ENCODE measurements around the gene RBM4. TPM values are rescaled to one million over a fixed set of nuclear protein-coding genes. Genes with fewer than 3 reads are reported as not detected.

Gene RBM4
- total RNA-seq, 1 experiment from 2014 or later, result 126 TPM

- DNase-seq (ENCODE audit: low read depth), result no peak
Measured at GRCh38 chr11:66688561-66689534, 50.3 kb downstream of the RBM4 start.

GRCh38 chr11:66689661-66690590, 51.4 kb downstream of the RBM4 start:
- no peak for DNase-seq (ENCODE audit: low read depth)

- no peak for DNase-seq (ENCODE audit: low read depth)
Measured at GRCh38 chr11:66691311-66691980, 52.9 kb downstream of the RBM4 start.

GRCh38 chr11:66692446-66692845, 53.9 kb downstream of the RBM4 start:
- DNase-seq (ENCODE audit: low read depth), result no peak

- DNase-seq (ENCODE audit: low read depth), result no peak
Measured at GRCh38 chr11:66692871-66693331, 54.4 kb downstream of the RBM4 start.

- DNase-seq (ENCODE audit: low read depth), result no peak
Measured at GRCh38 chr11:66693356-66694055, 55.0 kb downstream of the RBM4 start.

GRCh38 chr11:66694056-66694410, 55.5 kb downstream of the RBM4 start:
- peak; percentile 57 for DNase-seq (ENCODE audit: low read depth)

- peak; percentile 97 for DNase-seq (ENCODE audit: low read depth)
Measured at GRCh38 chr11:66694732-66695207, 56.3 kb downstream of the RBM4 start.

Other genes starting within 250 kb of the RBM4 start
- gene NPAS4, start 217.7 kb upstream of the RBM4 start, total RNA-seq (2014; rRNA removed; shearing (Covaris generic)), result not detected in 2 replicates
- 57.9 and 80.2 TPM in 2 replicates for gene MRPL11, start 199.9 kb upstream of the RBM4 start, total RNA-seq (2014; rRNA removed; shearing (Covaris generic))
- gene PELI3, start 171.8 kb upstream of the RBM4 start, total RNA-seq (2014; rRNA removed; shearing (Covaris generic)), result 8.7 and 11.9 TPM in 2 replicates
- gene DPP3, start 158.3 kb upstream of the RBM4 start, total RNA-seq (2014; rRNA removed; shearing (Covaris generic)), result 60.3 and 106 TPM in 2 replicates
- gene BBS1, start 128.1 kb upstream of the RBM4 start, total RNA-seq (2014; rRNA removed; shearing (Covaris generic)), result 24.6 and 34.3 TPM in 2 replicates
- gene ZDHHC24, start 92.7 kb upstream of the RBM4 start, total RNA-seq (2014; rRNA removed; shearing (Covaris generic)), result 28.2 and 36.2 TPM in 2 replicates
- gene ACTN3, start 91.8 kb upstream of the RBM4 start, total RNA-seq (2014; rRNA removed; shearing (Covaris generic)), result not detected in 2 replicates
- 22.9 and 28.4 TPM in 2 replicates for gene CTSF, start 70.1 kb upstream of the RBM4 start, total RNA-seq (2014; rRNA removed; shearing (Covaris generic))
- gene CCDC87, start 45.6 kb upstream of the RBM4 start, total RNA-seq (2014; rRNA removed; shearing (Covaris generic)), result 0.17 TPM in 1 of 2 replicates, not detected in the other
- 19.4 and 20.0 TPM in 2 replicates for gene CCS, start 45.5 kb upstream of the RBM4 start, total RNA-seq (2014; rRNA removed; shearing (Covaris generic))
- 29.6 and 53.4 TPM in 2 replicates for gene RBM14, start 22.1 kb upstream of the RBM4 start, total RNA-seq (2014; rRNA removed; shearing (Covaris generic))
- 25.7 and 27.3 TPM in 2 replicates for gene RBM4B, start 39.2 kb downstream of the RBM4 start, total RNA-seq (2014; rRNA removed; shearing (Covaris generic))
- gene SPTBN2, start 90.5 kb downstream of the RBM4 start, total RNA-seq (2014; rRNA removed; shearing (Covaris generic)), result 2.1 and 11.4 TPM in 2 replicates
- gene RCE1, start 204.7 kb downstream of the RBM4 start, total RNA-seq (2014; rRNA removed; shearing (Covaris generic)), result 21.3 and 32.3 TPM in 2 replicates
- 8.1 and 13.2 TPM in 2 replicates for gene LRFN4, start 218.4 kb downstream of the RBM4 start, total RNA-seq (2014; rRNA removed; shearing (Covaris generic))